Gastrocnemius medialis (tissue), 4 donors: Measurements from ENCODE around the gene MCRIP2. TPM values are rescaled to one million over a fixed set of nuclear protein-coding genes. Genes with fewer than 3 reads are reported as not detected.
A peak's percentile ranks its signal among the peaks of the same experiment; 100 is the strongest.

Source experiments
- ATAC-seq, 2 donors: fragments of 150-250 bp; one replicate each; pipeline ENCODE4 v1.9.1; 2016
- DNase-seq, 2 donors: peaks; one replicate each; pipeline ENCODE4 v3.0.0-alpha.2; 2019
- H3K27ac ChIP-seq, 4 donors: fragments of 200-600 bp; sonication (generic); 1 replicate in 1 of 4; 2 replicates in 3 of 4; pipeline ENCODE4 v1.5.1; 2016 to 2018; ENCODE audit warnings: mild to moderate bottlenecking in 2 of 4, moderate library complexity in 1 of 4
- H3K27me3 ChIP-seq, 3 donors: fragments of 200-600 bp; sonication (generic) in 2 of 3; 1 replicate in 1 of 3; 2 replicates in 2 of 3; pipeline versions ENCODE4 v1.5.1 to v1.6.0; 2016 to 2019; ENCODE audit warnings: mild to moderate bottlenecking in 1 of 3, moderate library complexity in 1 of 3
- H3K36me3 ChIP-seq, 2 donors: fragments of 200-600 bp; sonication (generic) in 1 of 2; one replicate each; pipeline ENCODE4 v1.5.1; 2017 to 2018
- H3K4me1 ChIP-seq, 2 donors: fragments of 200-600 bp; sonication (generic) in 1 of 2; one replicate each; pipeline ENCODE4 v1.5.1; 2016 to 2017; ENCODE audit warnings: mild to moderate bottlenecking in 2 of 2
- H3K4me3 ChIP-seq, 4 donors: fragments of 200-600 bp; sonication (generic) in 3 of 4; 1 replicate in 1 of 4; 2 replicates in 3 of 4; pipeline ENCODE4 v1.5.1; 2016 to 2019; ENCODE audit warnings: mild to moderate bottlenecking in 2 of 4
- H3K9me3 ChIP-seq, 3 donors: fragments of 200-600 bp; sonication (generic) in 2 of 3; 1 replicate in 1 of 3; 2 replicates in 2 of 3; pipeline ENCODE4 v1.5.1; 2016 to 2019
- CTCF ChIP-seq, 5 experiments: fragments of 450-650 bp in 3 of 5; fragments of 200-600 bp in 2 of 5; sonication (generic) in 2 of 5; IDR thresholded peaks in 4 of 5; conservative IDR thresholded peaks in 1 of 5; 1 replicate in 4 of 5; 2 replicates in 1 of 5; pipeline ENCODE4 v1.5.1; 2016 to 2019; ENCODE audit warnings: antibody characterized with exemption in 5 of 5, mild to moderate bottlenecking in 3 of 5, moderate library complexity in 3 of 5
- POLR2A ChIP-seq, 2 donors: fragments of 450-650 bp; IDR thresholded peaks; one replicate each; pipeline ENCODE4 v1.6.1; 2017; ENCODE audit warnings: antibody characterized with exemption in 2 of 2, mild to moderate bottlenecking in 2 of 2, moderate library complexity in 2 of 2
- in situ Hi-C, 4 donors: fragments of 200-750 bp; cut with MboI; loops; one replicate each; pipeline versions ENCODE4 v1.15.0 to v1.8.0; 2017; ENCODE audit warnings: low sequenced_read_pairs in 4 of 4
- intact Hi-C: fragments of 100-400 bp; cut with DNase I; formaldehyde crosslinking; loops from one replicate; pipeline ENCODE4 v1.15.1; 2023; ENCODE audit warnings: low total_unique reads
- total RNA-seq, 4 donors: library from RNA; depleted of rRNA; stranded (reverse); fragments of >200 nt; gene quantifications; one replicate each; pipeline versions ENCODE4 v1.1.0 to v1.2.3, GENCODE V29; 2016

Gene MCRIP2
- total RNA-seq, 4 donors from 2014 or later, result 59.6 to 155 (median 114) TPM

GRCh38 chr16:660459-661183 is 19.0 kb downstream of the MCRIP2 start:
- ATAC-seq (peak; percentile 82 to 91), DNase-seq (peak; percentile 66 to 87)
- peak; percentile 21 to 78 (median 74) for TF ChIP-seq CTCF (IDR thresholded peaks at IDR 0.05 in 4 of 5, conservative IDR thresholded peaks at IDR 0.05 in 1 of 5)
- TF ChIP-seq POLR2A (IDR thresholded peaks at IDR 0.05), result peak in 1 of 2 donors; percentile 1
- Histone ChIP-seq H3K4me3 (peak overlapping the region; percentile 11 to 48 (median 36)), H3K27me3 (no peaks in the 10 kb centered on the region), H3K27ac (peak overlapping the region; percentile 62 to 77 (median 74)), H3K4me1 (peaks cover 0 to 10% of the 10 kb centered on the region in 2 donors), H3K36me3 (no peaks in the 10 kb centered on the region), H3K9me3 (no peaks in the 10 kb centered on the region)
- in situ Hi-C loops (no loop called here), intact Hi-C loops (loop anchor here (1.0 kb wide), 4 partner anchors 11 to 81 kb away; partner anchors contain the start of genes RAB40C and WDR90)

- no peaks in the 10 kb centered on the region for H3K9me3 ChIP-seq
- peak in 1 of 2 donors; percentile 39 for ATAC-seq
- in situ Hi-C loops (no loop called here), intact Hi-C loops (loop anchor here (1.0 kb wide), 1 partner anchor 24 kb away; no protein-coding TSS in a partner anchor)
- peak in 1 of 5 experiments; percentile 28 for TF ChIP-seq CTCF (IDR thresholded peaks at IDR 0.05 in 4 of 5, conservative IDR thresholded peaks at IDR 0.05 in 1 of 5)
- TF ChIP-seq POLR2A (IDR thresholded peaks at IDR 0.05), result peak in 1 of 2 donors; percentile 1
- peak overlapping the region; percentile 51 to 77 (median 67) for H3K27ac ChIP-seq
- DNase-seq, result no peak
- H3K36me3 ChIP-seq, result no peaks in the 10 kb centered on the region
- no peaks in the 10 kb centered on the region for H3K27me3 ChIP-seq
- peak overlapping the region in 2 of 4 donors; percentile 7 to 30 for H3K4me3 ChIP-seq
- H3K4me1 ChIP-seq, result peaks cover 0 to 10% of the 10 kb centered on the region in 2 donors
Observed at GRCh38 chr16:661184-661821, 19.7 kb downstream of the MCRIP2 start.

- Histone ChIP-seq H3K36me3 (no peaks in the 10 kb centered on the region), H3K4me1 (peaks cover 0 to 10% of the 10 kb centered on the region in 2 donors), H3K27me3 (no peaks in the 10 kb centered on the region), H3K9me3 (no peaks in the 10 kb centered on the region), H3K27ac (no peak overlapping the region), H3K4me3 (no peak overlapping the region)
- intact Hi-C loops (no loop called here), in situ Hi-C loops (no loop called here)
- ATAC-seq (no peak), DNase-seq (no peak)
- TF ChIP-seq CTCF (IDR thresholded peaks at IDR 0.05 in 4 of 5, conservative IDR thresholded peaks at IDR 0.05 in 1 of 5) (no peak), POLR2A (IDR thresholded peaks at IDR 0.05) (no peak)
Observed at GRCh38 chr16:662095-662494, 20.5 kb downstream of the MCRIP2 start.

- H3K36me3 ChIP-seq, result no peaks in the 10 kb centered on the region
- no peaks in the 10 kb centered on the region for H3K9me3 ChIP-seq
- H3K4me3 ChIP-seq, result no peak overlapping the region
- H3K27me3 ChIP-seq, result no peaks in the 10 kb centered on the region
- intact Hi-C loops, result no loop called here
- peaks cover 0 to 14% of the 10 kb centered on the region in 2 donors for H3K4me1 ChIP-seq
- in situ Hi-C loops, result no loop called here
- DNase-seq (no peak), ATAC-seq (no peak)
- H3K27ac ChIP-seq, result no peak overlapping the region
- TF ChIP-seq CTCF (IDR thresholded peaks at IDR 0.05 in 4 of 5, conservative IDR thresholded peaks at IDR 0.05 in 1 of 5) (no peak), POLR2A (IDR thresholded peaks at IDR 0.05) (no peak)
Observed at GRCh38 chr16:662597-662996, 21.0 kb downstream of the MCRIP2 start.
